Neural crest cell (in vitro differentiated cells): Measurements from ENCODE around the gene TCERG1. TPM values are rescaled to one million over a fixed set of nuclear protein-coding genes. Genes with fewer than 3 reads are reported as not detected.
A peak's percentile ranks its signal among the peaks of the same experiment; 100 is the strongest.

Experiments
- DNase-seq: peaks from one replicate; pipeline ENCODE4 v3.0.0; 2021; ENCODE audit warnings: low read depth, mixed read lengths, low spot score
- H3K27ac Mint-ChIP-seq: one replicate; pipeline ENCODE4 v1.8.0; 2021; ENCODE audit warnings: mild to moderate bottlenecking, mixed read lengths; ENCODE audit not compliant: unreplicated experiment
- H3K27me3 Mint-ChIP-seq: 2 replicates; pipeline ENCODE4 v1.8.0; 2021; ENCODE audit warnings: low read depth, mild to moderate bottlenecking, mixed read lengths
- H3K36me3 Mint-ChIP-seq: 2 replicates; pipeline ENCODE4 v1.8.0; 2021; ENCODE audit warnings: low read depth, mild to moderate bottlenecking, mixed read lengths
- H3K4me1 Mint-ChIP-seq: 2 replicates; pipeline ENCODE4 v1.8.0; 2021; ENCODE audit warnings: mixed read lengths
- H3K4me3 Mint-ChIP-seq: one replicate; pipeline ENCODE4 v1.8.0; 2021; ENCODE audit warnings: mild to moderate bottlenecking, mixed read lengths
- H3K9me3 Mint-ChIP-seq: 2 replicates; pipeline ENCODE4 v1.8.0; 2021; ENCODE audit warnings: mixed read lengths
- total RNA-seq: library from RNA; stranded (reverse); gene quantifications from 2 replicates; pipeline ENCODE4 v1.2.1, GENCODE V29; 2021
- TF ChIP-seq, protein P1 (sequence below): fragments of 200-600 bp; sonication (generic); conservative IDR thresholded peaks from 2 replicates; pipeline ENCODE4 v1.5.0; 2021; ENCODE audit warnings: antibody characterized with exemption, mild to moderate bottlenecking

TCERG1 gene
- total RNA-seq, 1 donor from 2014 or later, result 143 TPM

DNA sequence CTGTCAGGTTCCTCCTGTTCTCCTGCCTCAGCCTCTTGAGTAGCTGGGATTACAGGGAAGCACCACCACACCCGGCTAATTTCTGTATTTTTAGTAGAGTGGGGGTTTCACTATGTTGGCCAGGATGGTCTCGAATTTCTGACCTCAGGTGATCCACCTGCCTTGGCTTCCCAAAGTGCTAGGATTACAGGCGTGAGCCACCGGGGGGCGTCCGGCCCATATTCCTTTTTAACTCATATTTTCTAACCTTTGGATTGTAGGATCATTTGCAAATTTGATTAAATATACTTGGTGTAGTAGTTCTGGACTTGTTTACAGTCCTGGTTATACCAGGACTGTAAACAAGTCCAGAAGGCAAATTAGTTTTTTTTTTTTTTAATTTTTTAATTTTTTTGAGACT, 4.3 kb downstream of the TCERG1 start:
- Mint-ChIP-seq H3K27me3 (peaks cover 3% of the 10 kb centered on the region), H3K9me3 (peaks cover 4% of the 10 kb centered on the region), H3K27ac (no peak overlapping the region), H3K4me1 (peaks cover 37% of the 10 kb centered on the region), H3K4me3 (no peak overlapping the region), H3K36me3 (peaks cover 3% of the 10 kb centered on the region)
- no peak for DNase-seq
- TF ChIP-seq, protein P1, sequence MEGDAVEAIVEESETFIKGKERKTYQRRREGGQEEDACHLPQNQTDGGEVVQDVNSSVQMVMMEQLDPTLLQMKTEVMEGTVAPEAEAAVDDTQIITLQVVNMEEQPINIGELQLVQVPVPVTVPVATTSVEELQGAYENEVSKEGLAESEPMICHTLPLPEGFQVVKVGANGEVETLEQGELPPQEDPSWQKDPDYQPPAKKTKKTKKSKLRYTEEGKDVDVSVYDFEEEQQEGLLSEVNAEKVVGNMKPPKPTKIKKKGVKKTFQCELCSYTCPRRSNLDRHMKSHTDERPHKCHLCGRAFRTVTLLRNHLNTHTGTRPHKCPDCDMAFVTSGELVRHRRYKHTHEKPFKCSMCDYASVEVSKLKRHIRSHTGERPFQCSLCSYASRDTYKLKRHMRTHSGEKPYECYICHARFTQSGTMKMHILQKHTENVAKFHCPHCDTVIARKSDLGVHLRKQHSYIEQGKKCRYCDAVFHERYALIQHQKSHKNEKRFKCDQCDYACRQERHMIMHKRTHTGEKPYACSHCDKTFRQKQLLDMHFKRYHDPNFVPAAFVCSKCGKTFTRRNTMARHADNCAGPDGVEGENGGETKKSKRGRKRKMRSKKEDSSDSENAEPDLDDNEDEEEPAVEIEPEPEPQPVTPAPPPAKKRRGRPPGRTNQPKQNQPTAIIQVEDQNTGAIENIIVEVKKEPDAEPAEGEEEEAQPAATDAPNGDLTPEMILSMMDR, result peak; percentile 36

DNA sequence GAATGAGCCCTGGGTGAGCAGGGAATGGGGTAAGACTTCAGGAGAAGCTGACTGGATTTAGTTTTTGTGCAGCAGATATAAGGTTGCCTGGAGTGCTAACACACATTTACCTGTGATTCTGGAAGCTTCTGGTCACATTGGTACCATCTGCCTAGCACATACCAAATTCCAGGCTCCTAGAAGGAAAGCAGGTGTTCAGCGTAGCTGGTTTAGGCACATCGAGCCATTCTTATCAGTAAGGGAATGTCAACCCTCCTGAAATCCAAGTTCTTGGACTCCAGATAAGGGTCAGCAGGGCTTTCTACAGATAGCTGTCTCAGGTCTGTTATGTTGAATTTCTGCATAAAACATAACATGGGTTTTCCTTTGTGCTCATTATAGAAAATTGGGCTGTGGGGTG, 10.3 kb downstream of the TCERG1 start:
- Mint-ChIP-seq H3K36me3 (no peaks in the 10 kb centered on the region), H3K4me1 (peaks cover 3% of the 10 kb centered on the region), H3K27ac (no peak overlapping the region), H3K4me3 (no peak overlapping the region), H3K9me3 (no peaks in the 10 kb centered on the region), H3K27me3 (no peaks in the 10 kb centered on the region)
- TF ChIP-seq, protein P1, result no peak
- no peak for DNase-seq

- H3K36me3 Mint-ChIP-seq, result peaks cover 6% of the 10 kb centered on the region
Observed at GRCh38 chr5:146458894-146459293, 11.8 kb downstream of the TCERG1 start.

GRCh38 chr5:146461319-146461718, 14.2 kb downstream of the TCERG1 start:
- TF ChIP-seq, protein P1, result no peak
- Mint-ChIP-seq H3K27ac (no peak overlapping the region), H3K36me3 (peaks cover 9% of the 10 kb centered on the region), H3K4me3 (no peak overlapping the region), H3K9me3 (no peaks in the 10 kb centered on the region), H3K27me3 (no peaks in the 10 kb centered on the region), H3K4me1 (no peaks in the 10 kb centered on the region)
- DNase-seq, result no peak

More at GRCh38 chr5:146458894-146459293, 11.8 kb downstream of the TCERG1 start:
- Mint-ChIP-seq H3K4me1 (peaks cover 3% of the 10 kb centered on the region), H3K27me3 (no peaks in the 10 kb centered on the region), H3K9me3 (no peaks in the 10 kb centered on the region), H3K4me3 (no peak overlapping the region), H3K27ac (no peak overlapping the region)
- DNase-seq, result no peak
- TF ChIP-seq, protein P1, result no peak

DNA sequence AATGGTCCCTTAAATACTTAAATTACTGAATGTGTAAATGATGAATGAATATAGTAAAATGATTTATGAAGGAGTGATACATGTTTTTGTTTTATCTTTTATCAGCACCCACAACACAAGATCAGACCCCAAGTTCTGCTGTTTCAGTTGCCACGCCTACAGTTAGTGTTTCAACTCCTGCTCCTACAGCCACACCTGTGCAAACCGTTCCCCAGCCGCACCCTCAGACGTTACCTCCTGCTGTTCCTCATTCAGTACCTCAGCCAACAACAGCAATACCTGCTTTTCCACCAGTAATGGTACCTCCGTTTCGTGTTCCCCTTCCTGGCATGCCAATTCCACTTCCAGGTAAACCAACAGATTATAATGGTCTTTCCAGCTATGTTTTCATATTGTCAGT, 16.3 kb downstream of the TCERG1 start:
- peaks cover 9% of the 10 kb centered on the region for H3K4me1 Mint-ChIP-seq
- peaks cover 9% of the 10 kb centered on the region for H3K36me3 Mint-ChIP-seq
- no peaks in the 10 kb centered on the region for H3K9me3 Mint-ChIP-seq
- H3K27ac Mint-ChIP-seq, result no peak overlapping the region
- DNase-seq, result no peak
- no peak overlapping the region for H3K4me3 Mint-ChIP-seq
- TF ChIP-seq, protein P1, result no peak
- H3K27me3 Mint-ChIP-seq, result no peaks in the 10 kb centered on the region
